Gastrocnemius medialis (tissue), 4 donors: ENCODE data around the gene DHRS3.

Experiments used
- POLR2A ChIP-seq, 2 donors: fragments of 450-650 bp; IDR thresholded peaks; one replicate each; pipeline ENCODE4 v1.6.1; 2017; ENCODE audit warnings: antibody characterized with exemption in 2 of 2, mild to moderate bottlenecking in 2 of 2, moderate library complexity in 2 of 2
- TF ChIP-seq, protein P1 (sequence below), 5 experiments: fragments of 450-650 bp in 3 of 5; fragments of 200-600 bp in 2 of 5; sonication (generic) in 2 of 5; IDR thresholded peaks in 4 of 5; conservative IDR thresholded peaks in 1 of 5; 1 replicate in 4 of 5; 2 replicates in 1 of 5; pipeline ENCODE4 v1.5.1; 2016 to 2019; ENCODE audit warnings: antibody characterized with exemption in 5 of 5, mild to moderate bottlenecking in 3 of 5, moderate library complexity in 3 of 5

- TF ChIP-seq, protein P1, sequence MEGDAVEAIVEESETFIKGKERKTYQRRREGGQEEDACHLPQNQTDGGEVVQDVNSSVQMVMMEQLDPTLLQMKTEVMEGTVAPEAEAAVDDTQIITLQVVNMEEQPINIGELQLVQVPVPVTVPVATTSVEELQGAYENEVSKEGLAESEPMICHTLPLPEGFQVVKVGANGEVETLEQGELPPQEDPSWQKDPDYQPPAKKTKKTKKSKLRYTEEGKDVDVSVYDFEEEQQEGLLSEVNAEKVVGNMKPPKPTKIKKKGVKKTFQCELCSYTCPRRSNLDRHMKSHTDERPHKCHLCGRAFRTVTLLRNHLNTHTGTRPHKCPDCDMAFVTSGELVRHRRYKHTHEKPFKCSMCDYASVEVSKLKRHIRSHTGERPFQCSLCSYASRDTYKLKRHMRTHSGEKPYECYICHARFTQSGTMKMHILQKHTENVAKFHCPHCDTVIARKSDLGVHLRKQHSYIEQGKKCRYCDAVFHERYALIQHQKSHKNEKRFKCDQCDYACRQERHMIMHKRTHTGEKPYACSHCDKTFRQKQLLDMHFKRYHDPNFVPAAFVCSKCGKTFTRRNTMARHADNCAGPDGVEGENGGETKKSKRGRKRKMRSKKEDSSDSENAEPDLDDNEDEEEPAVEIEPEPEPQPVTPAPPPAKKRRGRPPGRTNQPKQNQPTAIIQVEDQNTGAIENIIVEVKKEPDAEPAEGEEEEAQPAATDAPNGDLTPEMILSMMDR (IDR thresholded peaks at IDR 0.05 in 4 of 5, conservative IDR thresholded peaks at IDR 0.05 in 1 of 5), result peak; percentile 95 to 98 (median 97)
- no peak for TF ChIP-seq POLR2A (IDR thresholded peaks at IDR 0.05)
Observed at GRCh38 chr1:12619792-12620487, 1.9 kb upstream of the DHRS3 start.
